C4-2B (cell line): ENCODE measurements around the gene GAR1.
"Not testable (repeated sequence)": the region's sequence is repeated elsewhere in the genome, so short reads cannot be mapped to it uniquely, and the experiment has no call there.

Experiments used
- H3K27ac ChIP-seq: fragments of 450-650 bp; 2 replicates; pipeline ENCODE4 v1.5.1; 2017
- ZFX ChIP-seq: fragments of 450-650 bp; IDR thresholded peaks from 2 replicates; pipeline ENCODE4 v1.6.1; 2017
- TF ChIP-seq, protein P1 (sequence below): fragments of 450-650 bp; conservative IDR thresholded peaks from 2 replicates; pipeline ENCODE4 v1.5.1; 2017; ENCODE audit warnings: mild to moderate bottlenecking

Gene GAR1

DNA sequence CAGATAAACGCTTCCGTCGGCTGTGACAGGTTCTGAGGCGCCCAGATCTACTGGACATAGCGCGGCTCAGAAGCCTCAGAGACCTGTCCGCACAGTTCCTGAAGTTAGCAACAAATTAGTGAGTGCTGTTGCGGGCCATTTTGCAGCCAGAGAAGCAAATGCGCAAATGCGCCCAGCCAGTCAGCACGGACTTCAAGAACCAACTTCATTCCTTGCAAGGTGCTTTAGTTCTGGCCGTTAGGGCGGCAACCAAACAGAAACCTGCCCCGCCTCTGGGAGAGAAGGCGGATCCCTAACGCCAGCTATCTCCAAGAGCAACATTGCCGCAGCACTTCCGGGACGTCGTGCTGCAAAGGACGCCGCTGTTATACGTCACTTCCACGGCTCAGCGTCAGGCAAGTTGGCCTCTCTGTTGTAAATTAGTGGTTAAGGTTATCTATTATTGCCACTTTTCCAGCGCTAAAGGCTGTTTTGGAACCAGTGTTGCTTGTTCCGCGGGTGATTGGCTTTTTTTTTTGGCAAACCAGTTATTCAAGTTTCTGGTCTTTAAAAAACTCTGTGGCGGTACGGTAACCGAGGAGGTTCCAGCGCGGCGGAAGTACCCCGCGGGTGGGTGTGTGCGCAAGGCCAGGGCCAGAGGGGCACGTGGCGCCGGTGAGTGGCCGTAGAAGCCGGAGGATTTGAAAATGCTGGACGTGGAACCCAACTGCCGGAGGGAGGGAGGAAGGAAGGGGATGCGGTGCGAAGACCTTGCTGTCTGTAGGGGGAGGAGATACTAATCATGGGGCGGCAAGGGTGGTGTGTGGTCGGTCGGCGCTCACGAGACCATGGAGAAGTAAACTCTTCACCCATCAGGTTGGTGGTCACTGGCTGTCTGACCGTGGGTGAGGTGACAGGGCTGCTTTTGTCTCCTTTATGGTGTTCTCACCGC is at the start of gene GAR1:
GAR1 (plus strand) TSS at position 612 of the 931 bp plus-strand sequence. CDS start 403 bp downstream, outside the sequence.
- H3K27ac ChIP-seq: peak within 1 kb of the TSS; percentile 70
- TF ChIP-seq ZFX: peak; percentile 27; the same call in 1 of the 2 replicates
- TF ChIP-seq, protein P1, sequence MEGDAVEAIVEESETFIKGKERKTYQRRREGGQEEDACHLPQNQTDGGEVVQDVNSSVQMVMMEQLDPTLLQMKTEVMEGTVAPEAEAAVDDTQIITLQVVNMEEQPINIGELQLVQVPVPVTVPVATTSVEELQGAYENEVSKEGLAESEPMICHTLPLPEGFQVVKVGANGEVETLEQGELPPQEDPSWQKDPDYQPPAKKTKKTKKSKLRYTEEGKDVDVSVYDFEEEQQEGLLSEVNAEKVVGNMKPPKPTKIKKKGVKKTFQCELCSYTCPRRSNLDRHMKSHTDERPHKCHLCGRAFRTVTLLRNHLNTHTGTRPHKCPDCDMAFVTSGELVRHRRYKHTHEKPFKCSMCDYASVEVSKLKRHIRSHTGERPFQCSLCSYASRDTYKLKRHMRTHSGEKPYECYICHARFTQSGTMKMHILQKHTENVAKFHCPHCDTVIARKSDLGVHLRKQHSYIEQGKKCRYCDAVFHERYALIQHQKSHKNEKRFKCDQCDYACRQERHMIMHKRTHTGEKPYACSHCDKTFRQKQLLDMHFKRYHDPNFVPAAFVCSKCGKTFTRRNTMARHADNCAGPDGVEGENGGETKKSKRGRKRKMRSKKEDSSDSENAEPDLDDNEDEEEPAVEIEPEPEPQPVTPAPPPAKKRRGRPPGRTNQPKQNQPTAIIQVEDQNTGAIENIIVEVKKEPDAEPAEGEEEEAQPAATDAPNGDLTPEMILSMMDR: no peak

DNA sequence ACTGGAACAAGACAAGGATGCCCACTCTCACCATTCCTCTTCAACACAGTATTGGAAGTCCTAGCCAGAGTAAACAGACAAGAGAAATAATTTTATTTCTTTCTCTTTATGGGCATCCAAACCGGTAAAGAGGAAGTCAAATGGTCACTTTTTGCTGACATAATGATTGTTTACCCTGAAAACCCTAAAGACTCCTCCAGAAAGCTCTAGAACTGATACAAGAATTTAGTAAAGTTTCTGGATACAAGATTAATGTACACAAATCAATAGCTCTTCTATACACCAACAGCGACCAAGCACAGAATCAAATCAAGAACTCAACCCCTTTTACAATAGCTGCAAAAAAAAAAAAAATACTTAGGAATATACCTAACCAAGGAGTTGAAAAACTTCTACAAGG is 33.5 kb upstream of the GAR1 start:
- not testable (repeated sequence) for H3K27ac ChIP-seq

DNA sequence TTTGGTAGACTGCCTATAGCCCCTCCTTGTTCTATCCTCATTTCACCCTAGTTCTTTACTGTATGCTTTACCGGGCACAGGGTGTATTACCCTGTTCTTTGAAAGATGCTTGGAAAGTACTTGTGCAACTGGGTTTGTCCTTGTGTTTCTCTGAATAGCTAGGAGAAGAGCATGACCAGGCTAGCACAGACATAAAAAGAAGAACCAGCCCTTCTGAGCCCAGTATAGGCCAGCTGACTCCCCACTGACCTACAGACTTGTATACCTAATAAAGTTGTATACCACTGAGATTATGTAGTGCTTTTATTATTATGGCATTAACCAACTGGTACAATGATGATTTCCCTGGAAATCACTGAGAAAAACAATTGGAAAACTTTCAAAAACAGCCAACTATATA is 28.7 kb upstream of the GAR1 start:
- TF ChIP-seq ZFX: no peak
- TF ChIP-seq, protein P1: no peak

DNA sequence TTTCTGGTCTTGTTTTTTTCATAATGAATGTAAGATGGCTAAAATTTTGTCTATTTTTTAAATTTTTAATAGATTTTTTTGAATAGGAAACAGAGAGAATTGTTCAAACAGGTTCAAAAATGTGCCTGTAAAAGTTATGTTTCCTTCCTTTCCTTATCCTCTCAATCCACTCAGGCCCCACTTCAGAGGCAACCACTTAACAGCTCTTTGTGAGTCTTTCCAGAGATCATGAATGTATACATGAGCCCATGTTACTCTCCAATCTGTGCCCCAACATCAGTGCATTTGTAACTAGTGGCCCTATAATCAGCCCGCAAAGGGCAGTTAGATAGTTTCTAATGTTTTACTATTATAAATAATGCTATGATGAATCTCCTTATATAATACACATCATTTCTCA is 27.8 kb upstream of the GAR1 start:
- no peak overlapping the region for H3K27ac ChIP-seq
- TF ChIP-seq, protein P1: no peak
- no peak for TF ChIP-seq ZFX

More for the DNA sequence above, 28.7 kb upstream of the GAR1 start:
- H3K27ac ChIP-seq: no peak overlapping the region

DNA sequence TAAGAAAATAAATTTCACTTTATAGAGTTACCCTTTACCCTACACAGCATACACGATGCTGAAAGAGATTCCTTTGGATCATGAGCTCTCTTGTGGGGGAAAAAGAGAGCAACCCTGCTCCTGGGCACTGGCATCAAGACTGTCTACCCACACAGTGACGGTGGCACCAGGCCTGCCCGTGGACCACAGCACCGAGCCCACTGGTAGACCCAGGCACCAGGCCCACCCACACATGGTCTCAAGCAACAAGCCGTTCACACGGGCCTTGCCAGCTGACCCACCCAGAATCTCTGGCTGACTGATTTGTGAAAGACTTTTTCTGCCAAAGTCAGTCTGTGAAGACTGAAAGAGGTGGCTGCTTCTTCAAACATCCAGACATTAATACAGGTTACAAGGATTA is 20.5 kb upstream of the GAR1 start:
- TF ChIP-seq ZFX: no peak
- TF ChIP-seq, protein P1: no peak

DNA sequence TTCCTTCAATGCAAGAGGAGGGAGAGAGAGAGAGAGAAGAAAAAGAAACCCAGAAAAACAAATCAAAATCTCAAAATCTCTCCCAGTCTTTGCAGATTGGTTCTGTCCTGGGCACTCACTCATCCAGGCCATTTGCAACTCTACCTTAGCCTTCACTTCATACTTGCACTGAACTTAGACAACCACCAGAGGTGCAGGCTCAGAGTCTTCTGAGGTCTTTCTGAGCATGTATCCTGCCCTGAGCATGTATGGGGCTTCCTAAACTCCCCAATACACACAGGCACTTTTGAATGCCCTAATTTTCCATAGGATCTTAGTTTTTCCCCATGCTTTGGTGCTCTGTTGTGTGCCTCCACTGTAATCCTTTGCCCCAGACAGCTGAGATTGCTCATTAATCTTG is 16.7 kb upstream of the GAR1 start:
- no peak for TF ChIP-seq ZFX
- TF ChIP-seq, protein P1: no peak
- no peak overlapping the region for H3K27ac ChIP-seq

More for the DNA sequence above, 20.5 kb upstream of the GAR1 start:
- no peak overlapping the region for H3K27ac ChIP-seq

DNA sequence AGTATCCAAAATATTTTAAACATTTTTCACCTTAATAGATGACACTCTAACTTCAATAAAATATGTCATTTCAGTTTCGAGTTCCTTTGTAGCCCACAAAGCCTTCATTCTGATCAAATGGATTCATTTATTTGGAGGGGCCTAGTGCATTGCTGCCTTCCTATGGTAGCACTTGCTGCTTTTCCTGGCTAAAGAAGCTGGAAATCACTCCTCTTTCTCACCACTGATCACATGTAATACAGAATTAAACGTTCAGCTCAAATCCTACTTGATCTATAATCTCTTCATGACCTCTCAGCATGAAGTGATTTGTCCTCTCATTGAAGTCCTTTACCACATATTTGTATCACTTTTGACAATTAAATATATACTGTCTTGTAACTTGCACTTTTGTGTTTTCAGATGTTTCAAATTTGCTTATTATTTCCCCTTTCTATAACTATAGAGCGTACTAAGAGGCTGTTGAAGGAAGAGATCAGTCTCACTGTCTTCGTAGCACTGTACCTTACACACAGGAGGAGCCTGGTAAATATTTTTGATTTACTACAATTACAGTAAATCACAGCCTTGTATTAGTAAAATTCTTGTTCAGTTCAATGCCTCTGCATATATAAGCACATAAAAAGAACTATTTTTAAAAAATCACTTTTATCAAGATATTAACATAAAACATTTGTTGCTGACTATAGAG is 14.3 kb upstream of the GAR1 start:
- TF ChIP-seq, protein P1: no peak
- TF ChIP-seq ZFX: no peak
- H3K27ac ChIP-seq: no peak overlapping the region
